H1 (cell line): ENCODE measurements around the gene ZNRF3. TPM values are rescaled to one million over a fixed set of nuclear protein-coding genes. Genes with fewer than 3 reads are reported as not detected.

Experiments
- CTCF ChIA-PET: fragments of 300-600 bp; sonication (Branson Sonifier 250); formaldehyde crosslinking; loops from one replicate; lab custom pipeline; 2021; ENCODE audit not compliant: partially characterized antibody; lab: Charles Lee
- POLR2A ChIA-PET: fragments of 300-600 bp; sonication (Branson Sonifier 250); formaldehyde crosslinking; loops from one replicate; lab custom pipeline; 2021; ENCODE audit warnings: inconsistent platforms; ENCODE audit not compliant: partially characterized antibody; lab: Charles Lee
- DNase-seq, 2 experiments: peaks; one replicate each; pipeline versions ENCODE4 v3.0.0 to v3.0.0-alpha.2; 2010 to 2022; ENCODE audit warnings: low spot score in 2 of 2, low read depth in 1 of 2, mixed read lengths in 1 of 2
- FAIRE-seq: peaks from 2 replicates; lab custom pipeline; 2011; peaks lifted over from hg19 to GRCh38; lab: Jason Lieb, UNC
- H2AFZ ChIP-seq: 2 replicates; pipeline ENCODE4 v1.8.1; 2012; ENCODE audit warnings: low read length, inconsistent platforms
- H2AK5ac ChIP-seq: 2 replicates; pipeline ENCODE4 v1.6.1; 2013; ENCODE audit warnings: low read depth, low read length
- H2BK120ac ChIP-seq: replicated peaks from 2 replicates; pipeline ENCODE3; 2013; ENCODE audit warnings: low read depth, low read length, inconsistent platforms
- H2BK12ac ChIP-seq: 2 replicates; pipeline ENCODE4 v1.6.1; 2013; ENCODE audit warnings: low read depth, low read length
- H2BK15ac ChIP-seq: 2 replicates; pipeline ENCODE4 v1.6.1; 2013; ENCODE audit warnings: low read length
- H2BK20ac ChIP-seq: 2 replicates; pipeline ENCODE4 v1.6.1; 2013; ENCODE audit warnings: low read length
- H2BK5ac ChIP-seq: 2 replicates; pipeline ENCODE4 v1.6.1; 2013; ENCODE audit warnings: low read depth, low read length
- H3K14ac ChIP-seq: 2 replicates; pipeline ENCODE4 v1.6.1; 2013; ENCODE audit warnings: inconsistent platforms; ENCODE audit not compliant: insufficient read length
- H3K18ac ChIP-seq: 2 replicates; pipeline ENCODE4 v1.6.1; 2013; ENCODE audit warnings: low read length; ENCODE audit errors: extremely low read depth
- H3K23ac ChIP-seq: 2 replicates; pipeline ENCODE4 v1.6.1; 2013; ENCODE audit warnings: inconsistent platforms; ENCODE audit not compliant: insufficient read length
- H3K23me2 ChIP-seq: 2 replicates; pipeline ENCODE4 v1.6.1; 2013; ENCODE audit warnings: low read depth, low read length
- H3K27ac ChIP-seq: 2 replicates; pipeline ENCODE4 v1.6.1; 2011; ENCODE audit warnings: low read depth, low read length, inconsistent platforms
- H3K27me3 ChIP-seq, 4 experiments: replicated peaks in 1 of 4; 1 replicate in 1 of 4; 2 replicates in 3 of 4; pipeline versions ENCODE4 v1.6.1 to v1.8.1; 2011 to 2013; ENCODE audit warnings: low read length in 3 of 4, mild to moderate bottlenecking in 3 of 4, inconsistent platforms in 2 of 4, mixed read lengths in 2 of 4, moderate library complexity in 1 of 4; ENCODE audit not compliant: control insufficient read depth in 3 of 4, insufficient read depth in 3 of 4; ENCODE audit errors: extremely low read depth in 1 of 4
- H3K36me3 ChIP-seq, 4 experiments: 2 replicates each; pipeline versions ENCODE4 v1.6.1 to v1.8.1; 2011 to 2013; ENCODE audit warnings: mild to moderate bottlenecking in 4 of 4, low read length in 3 of 4, moderate library complexity in 2 of 4, control low read depth in 1 of 4, inconsistent platforms in 1 of 4; ENCODE audit not compliant: insufficient read depth in 4 of 4, control insufficient read depth in 2 of 4
- H3K4ac ChIP-seq: replicated peaks from 2 replicates; pipeline ENCODE3; 2013; ENCODE audit warnings: low read length, low read depth, mixed read lengths, inconsistent platforms; ENCODE audit not compliant: insufficient read length
- H3K4me1 ChIP-seq, 4 experiments: replicated peaks in 1 of 4; 1 replicate in 1 of 4; 2 replicates in 3 of 4; pipeline versions ENCODE4 v1.6.1 to v1.8.1; 2011 to 2013; ENCODE audit warnings: low read length in 3 of 4, inconsistent platforms in 2 of 4, mixed read lengths in 1 of 4; ENCODE audit not compliant: insufficient read depth in 4 of 4, control insufficient read depth in 3 of 4
- H3K4me2 ChIP-seq, 2 experiments: 2 replicates each; pipeline versions ENCODE4 v1.6.1 to v1.8.1; 2011 to 2013; ENCODE audit warnings: low read depth in 2 of 2, low read length in 2 of 2, control low read depth in 1 of 2, inconsistent platforms in 1 of 2, mild to moderate bottlenecking in 1 of 2; ENCODE audit not compliant: insufficient read depth in 1 of 2
- H3K4me3 ChIP-seq, 4 experiments: fragments of 200-600, 300-600 bp in 1 of 4; sonication (generic), shearing (Covaris generic), sonication (Bioruptor Twin) in 1 of 4; 2 replicates each; pipeline versions ENCODE4 v1.5.1 to v1.8.1; 2011 to 2016; ENCODE audit warnings: low read length in 4 of 4, low read depth in 3 of 4, control low read depth in 2 of 4, inconsistent platforms in 2 of 4, mild to moderate bottlenecking in 2 of 4, mixed read lengths in 1 of 4, moderate library complexity in 1 of 4; ENCODE audit not compliant: insufficient read depth in 2 of 4; ENCODE audit errors: extremely low read depth in 1 of 4
- H3K56ac ChIP-seq: replicated peaks from 2 replicates; pipeline ENCODE3; 2013; ENCODE audit warnings: low read depth, mild to moderate bottlenecking, mixed read lengths, low read length, inconsistent platforms; ENCODE audit not compliant: insufficient read length
- H3K79me1 ChIP-seq: 2 replicates; pipeline ENCODE4 v1.6.1; 2013; ENCODE audit warnings: low read depth, low read length, control low read depth
- H3K79me2 ChIP-seq, 2 experiments: 2 replicates each; pipeline versions ENCODE4 v1.6.1 to v1.8.1; 2012 to 2013; ENCODE audit warnings: low read length in 2 of 2, mild to moderate bottlenecking in 2 of 2, inconsistent platforms in 1 of 2; ENCODE audit not compliant: insufficient read depth in 2 of 2, control insufficient read depth in 1 of 2
- H3K9ac ChIP-seq, 4 experiments: replicated peaks in 1 of 4; 1 replicate in 1 of 4; 2 replicates in 3 of 4; pipeline versions ENCODE4 v1.6.1 to v1.8.1; 2011 to 2013; ENCODE audit warnings: low read depth in 3 of 4, low read length in 3 of 4, control low read depth in 2 of 4, mild to moderate bottlenecking in 2 of 4, moderate library complexity in 2 of 4, inconsistent platforms in 1 of 4; ENCODE audit errors: extremely low read depth in 1 of 4
- H3K9me3 ChIP-seq, 2 experiments: 2 replicates each; pipeline versions ENCODE4 v1.6.1 to v1.8.1; 2012 to 2013; ENCODE audit warnings: mild to moderate bottlenecking in 2 of 2, moderate library complexity in 2 of 2, control low read depth in 1 of 2, inconsistent platforms in 1 of 2, low read depth in 1 of 2, low read length in 1 of 2, mixed read lengths in 1 of 2; ENCODE audit not compliant: insufficient read depth in 2 of 2
- H4K20me1 ChIP-seq, 2 experiments: replicated peaks in 1 of 2; 2 replicates each; pipeline versions ENCODE3 to v1.8.1; 2011 to 2013; ENCODE audit warnings: inconsistent platforms in 2 of 2, low read length in 2 of 2, mild to moderate bottlenecking in 1 of 2; ENCODE audit not compliant: insufficient read depth in 2 of 2, control insufficient read depth in 1 of 2
- H4K5ac ChIP-seq: 2 replicates; pipeline ENCODE4 v1.6.1; 2013; ENCODE audit warnings: low read length, low read depth, mixed read lengths, inconsistent platforms; ENCODE audit not compliant: insufficient read length
- H4K8ac ChIP-seq: 2 replicates; pipeline ENCODE4 v1.8.0; 2013; ENCODE audit warnings: mild to moderate bottlenecking, moderate library complexity, low read length, inconsistent platforms; ENCODE audit not compliant: insufficient read depth; ENCODE audit errors: extremely low read depth
- H4K91ac ChIP-seq: replicated peaks from 2 replicates; pipeline ENCODE3; 2013; ENCODE audit warnings: low read length, mixed read lengths, inconsistent platforms; ENCODE audit not compliant: insufficient read length
- CBX8 ChIP-seq: fragments of 300-800, 300-1000 bp; sonication (generic); IDR thresholded peaks from 2 replicates; pipeline ENCODE4 v1.7.1; 2016; ENCODE audit warnings: low read depth, low read length, borderline replicate concordance
- GABPA ChIP-seq: IDR thresholded peaks from 2 replicates; pipeline ENCODE4 v1.6.1; 2011; ENCODE audit warnings: mild to moderate bottlenecking, low read length, moderate library complexity, borderline replicate concordance; ENCODE audit not compliant: insufficient read depth
- HDAC2 ChIP-seq, 2 experiments: fragments of 300-600 bp in 1 of 2; sonication (generic) in 1 of 2; IDR thresholded peaks; 2 replicates each; pipeline ENCODE4 v1.6.1; 2011 to 2012; ENCODE audit warnings: low read depth in 2 of 2, low read length in 2 of 2, mild to moderate bottlenecking in 2 of 2, moderate library complexity in 2 of 2, borderline replicate concordance in 1 of 2, inconsistent platforms in 1 of 2
- PHF8 ChIP-seq: fragments of 200-600 bp; sonication (generic); conservative IDR thresholded peaks from 2 replicates; pipeline ENCODE4 v1.7.1; 2012; ENCODE audit warnings: low read depth, mild to moderate bottlenecking, inconsistent platforms, low read length, moderate library complexity
- TAF7 ChIP-seq: optimal IDR thresholded peaks from 2 replicates; pipeline ENCODE3; 2011; ENCODE audit warnings: low read depth, mild to moderate bottlenecking, inconsistent platforms, low read length, moderate library complexity, borderline replicate concordance
- ZNF274 ChIP-seq: IDR thresholded peaks from 2 replicates; pipeline ENCODE4 v1.7.0; 2012; ENCODE audit warnings: low read length, borderline replicate concordance; ENCODE audit errors: extremely low read depth
- WGBS, 2 experiments: shearing (Covaris generic) in 1 of 2; methylation state at CpG; one replicate each; pipeline versions ENCODE4 v1.1.6 to v1.1.7; 2013 to 2015; ENCODE audit warnings: low lambda C conversion rate in 2 of 2, mixed read lengths in 2 of 2, inconsistent platforms in 1 of 2, low coverage in 1 of 2, missing lambda C conversion rate in 1 of 2; ENCODE audit not compliant: insufficient replicate concordance in 2 of 2, insufficient coverage in 1 of 2, insufficient read length in 1 of 2; ENCODE audit errors: extremely low coverage in 1 of 2, missing lambda C conversion rate in 1 of 2; 5-methylcytosine and 5-hydroxymethylcytosine counted together
- polyA plus RNA-seq, 7 experiments: library from polyadenylated mRNA; depleted of rRNA in 3 of 7; stranded (reverse) in 5 of 7; unstranded in 2 of 7; fragments of >200 nt in 5 of 7; fragments of 200-250 nt in 2 of 7; gene quantifications; 1 replicate in 5 of 7; 2 replicates in 1 of 7; 4 replicates in 1 of 7; pipeline versions ENCODE4 v1.2.1 to v1.2.3, GENCODE V29; 2011 to 2013; ENCODE audit warnings: missing spikeins in 2 of 7, mixed read lengths in 2 of 7
- total RNA-seq: library from RNA; stranded (reverse); fragmentation: NEBNext Ultra II Directional; extraction: Animal tissue kit (Norgen Biotek cat#: 25700); gene quantifications from 2 replicates; pipeline ENCODE4 v1.2.1, GENCODE V29; 2021

Gene ZNRF3
- total and polyA plus RNA-seq, 2 of the 8 experiments (the other 6 are each of a cell fraction or from before 2014, with no cell fraction given) = 14.1 to 21.7 TPM

DNA sequence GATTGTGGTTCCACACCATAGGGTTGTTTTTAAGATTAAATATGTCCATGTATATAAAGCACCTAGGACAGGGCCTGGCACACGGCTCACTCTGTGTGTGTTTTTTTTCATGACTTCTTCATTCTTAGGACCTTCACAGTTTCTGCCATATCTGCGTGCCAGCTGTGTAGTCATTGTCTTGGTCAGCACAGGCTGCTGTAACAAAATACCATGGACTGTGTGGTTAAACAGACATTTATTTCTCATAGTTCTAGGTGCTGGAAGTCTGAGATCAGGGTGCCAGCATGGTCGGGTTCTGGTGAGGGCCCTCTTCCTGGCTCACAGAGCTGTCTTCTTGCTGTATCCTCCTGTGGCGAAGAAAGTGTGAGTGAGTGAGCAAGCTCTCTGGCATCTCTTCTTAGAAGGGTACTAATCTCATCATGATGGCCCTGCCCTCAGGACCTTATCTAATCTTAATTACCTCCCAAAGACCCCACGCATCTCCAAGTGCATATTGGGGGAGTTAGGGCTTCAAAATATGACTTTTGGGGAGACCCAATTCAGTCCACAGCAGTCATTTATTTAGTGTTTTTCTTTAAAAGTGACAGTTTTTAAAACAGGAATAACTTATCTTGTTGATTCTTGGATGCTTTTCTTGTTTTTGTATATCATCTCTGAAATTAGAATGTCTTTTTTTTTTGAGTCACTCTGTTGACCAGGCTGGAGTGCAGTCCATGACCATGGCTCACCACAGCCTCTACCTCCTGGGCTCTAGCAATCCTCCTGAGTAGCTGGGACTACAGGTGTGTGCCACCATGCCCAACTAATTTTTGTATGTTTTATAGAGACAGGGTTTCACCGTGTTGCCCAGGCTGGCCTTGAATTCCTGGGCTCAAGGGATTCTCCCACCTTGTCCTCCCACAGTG, 70.9 kb downstream of the ZNRF3 start:
- H3K4me3 ChIP-seq = no peak overlapping the region
- H2AFZ ChIP-seq = no peak overlapping the region
- peaks cover 4 to 93% of the 10 kb centered on the region in 2 experiments for H3K79me2 ChIP-seq
- no peak overlapping the region for H3K9ac ChIP-seq
- no peak overlapping the region for H3K14ac ChIP-seq
- H4K8ac ChIP-seq = no peak overlapping the region
- H3K23me2 ChIP-seq = peaks cover 2% of the 10 kb centered on the region; the same call in 1 of the 2 replicates
- no peak overlapping the region for H4K91ac ChIP-seq
- no peak overlapping the region for H3K23ac ChIP-seq
- peaks cover 17% of the 10 kb centered on the region for H3K79me1 ChIP-seq
- no peak overlapping the region for H3K27ac ChIP-seq
- H2BK12ac ChIP-seq = no peak overlapping the region
- H2BK20ac ChIP-seq = no peak overlapping the region
- H4K20me1 ChIP-seq = peaks cover 2 to 15% of the 10 kb centered on the region in 2 experiments
- H3K4me1 ChIP-seq = peaks cover 2 to 16% (median 9%) of the 10 kb centered on the region in 4 experiments; a peak in 6 of 7 replicates
- H3K27me3 ChIP-seq = no peaks in the 10 kb centered on the region
- DNase-seq = no peak
- H2BK15ac ChIP-seq = no peak overlapping the region
- no peaks in the 10 kb centered on the region for H3K9me3 ChIP-seq
- H2BK5ac ChIP-seq = no peak overlapping the region
- H3K56ac ChIP-seq = no peak overlapping the region
- 90% methylated on average over 6 of the region's 6 CpGs; no CpG with 5 or more reads in 1 of the 2 experiments for WGBS, 2 experiments
- no peak overlapping the region for H2AK5ac ChIP-seq
- H3K36me3 ChIP-seq = no peaks in the 10 kb centered on the region; a peak in 1 of 8 replicates
- no peak for TF ChIP-seq GABPA
- no peak for TF ChIP-seq HDAC2 (IDR thresholded peaks at IDR 0.05; ENCODE audit: borderline replicate concordance in 1 of 2, low read depth in 2 of 2, low read length in 2 of 2)
- TF ChIP-seq PHF8 = no peak
- no peak for TF ChIP-seq TAF7
- TF ChIP-seq CBX8 = no peak
- no peak for TF ChIP-seq ZNF274
- TF ChIP-seq, all 59 proteins: peak for 0
- ChIA-PET POLR2A (interaction anchor here (1.0 to 1.3 kb wide), 2 partner anchors 9 to 12 kb away, joined by 3 read pairs; no protein-coding TSS in a partner anchor), CTCF (no interaction called here)
- Histone ChIP-seq H3K4me2 (no peak overlapping the region), H3K4ac (no peak overlapping the region), H4K5ac (no peak overlapping the region), H2BK120ac (no peak overlapping the region), H3K18ac (no peak overlapping the region)
- no peak for FAIRE-seq
